NCI-H187 (cell line): ENCODE results near the gene CAMK1D.

ENCODE experiments used
- DNase-seq, 2 experiments: peaks; one replicate each; lab custom pipeline; 2025; lab: John Stamatoyannopoulos, UW

Gene CAMK1D

DNA sequence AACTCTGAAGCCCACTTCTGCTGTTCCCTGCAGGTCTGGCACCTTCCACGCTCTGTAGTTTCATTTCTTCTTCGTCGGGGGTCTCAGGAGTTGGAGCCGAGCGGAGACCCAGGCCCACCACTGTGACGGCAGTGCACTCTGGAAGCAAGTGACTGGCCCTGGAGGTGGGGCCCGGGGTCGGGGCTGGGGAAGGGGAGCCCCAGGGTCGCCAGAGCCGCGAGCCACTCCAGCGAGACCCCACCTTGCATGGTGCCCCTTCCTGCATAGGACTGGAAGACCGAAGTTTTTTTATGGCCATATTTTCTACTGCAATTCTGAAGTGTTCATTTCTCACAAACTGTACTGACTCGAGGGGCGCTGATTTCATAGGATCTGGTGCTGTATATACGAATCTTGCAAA is 479.4 kb downstream of the CAMK1D start:
- no peak for DNase-seq

DNA sequence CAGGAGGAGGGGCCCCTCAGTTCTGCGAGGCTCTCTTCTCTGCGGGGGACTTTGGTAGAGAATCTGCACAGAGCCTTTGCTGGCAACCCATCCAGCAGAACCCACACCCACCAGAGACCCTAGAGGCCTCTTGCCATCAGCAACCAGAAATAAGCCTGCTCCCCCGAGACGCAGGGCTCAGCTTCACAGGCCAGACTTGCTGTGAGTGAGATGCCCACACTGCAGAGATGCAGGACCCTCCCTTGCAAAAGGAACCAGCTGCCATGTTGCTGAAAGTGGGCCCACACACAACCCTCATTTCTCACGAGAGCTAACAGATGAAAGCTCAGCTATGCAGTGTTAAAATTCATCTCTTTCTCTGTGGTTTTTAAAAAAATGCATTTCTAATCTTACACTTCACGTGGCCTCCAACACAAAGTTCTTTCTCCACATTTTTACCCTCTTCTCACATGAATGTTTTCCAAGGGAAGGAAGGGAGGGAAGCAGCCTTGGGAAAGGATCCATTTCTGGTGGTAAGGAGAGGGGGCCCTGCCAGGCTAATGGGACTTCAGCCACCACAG is 480.6 kb downstream of the CAMK1D start:
- DNase-seq = no peak

DNA sequence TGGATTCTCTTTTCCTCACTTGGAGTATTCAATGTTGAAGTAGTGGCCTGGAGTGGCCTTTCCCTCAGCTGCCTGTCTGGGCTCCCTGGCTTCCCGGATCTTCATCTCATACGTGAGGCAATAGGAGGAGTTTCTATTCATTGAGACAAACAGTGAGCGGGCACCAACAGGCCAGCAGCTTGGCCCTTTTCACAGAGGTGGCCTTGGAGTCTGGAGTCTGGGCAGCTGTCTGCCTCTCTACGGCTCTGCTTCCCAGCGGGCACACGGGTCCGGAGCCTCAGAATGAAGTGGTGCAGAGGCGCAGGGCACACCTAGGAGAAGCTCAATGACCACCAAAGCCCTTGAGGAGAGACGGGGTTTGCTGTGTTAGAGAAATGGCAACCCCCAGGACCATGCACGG is 482.7 kb downstream of the CAMK1D start:
- no peak for DNase-seq

DNA sequence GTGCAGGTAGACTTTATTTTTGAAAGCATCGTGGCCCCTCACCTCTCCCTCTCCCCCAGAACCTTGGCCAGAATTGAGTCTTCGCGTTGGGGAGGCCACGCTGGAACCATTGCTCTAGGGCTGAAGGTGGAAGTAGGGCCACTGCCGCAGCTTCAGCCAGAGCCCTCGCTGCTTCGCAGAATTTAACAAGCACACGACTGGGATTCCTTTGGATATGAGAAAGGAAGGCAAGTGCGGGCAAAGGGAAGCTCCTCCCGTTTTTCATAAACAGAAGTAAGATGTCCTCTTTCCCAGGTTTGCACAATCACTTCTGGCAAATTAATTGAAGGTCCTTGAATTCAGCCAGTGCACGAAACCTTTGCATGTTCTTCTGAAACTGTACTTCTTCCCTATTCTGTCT is 484.1 kb downstream of the CAMK1D start:
- no peak for DNase-seq

DNA sequence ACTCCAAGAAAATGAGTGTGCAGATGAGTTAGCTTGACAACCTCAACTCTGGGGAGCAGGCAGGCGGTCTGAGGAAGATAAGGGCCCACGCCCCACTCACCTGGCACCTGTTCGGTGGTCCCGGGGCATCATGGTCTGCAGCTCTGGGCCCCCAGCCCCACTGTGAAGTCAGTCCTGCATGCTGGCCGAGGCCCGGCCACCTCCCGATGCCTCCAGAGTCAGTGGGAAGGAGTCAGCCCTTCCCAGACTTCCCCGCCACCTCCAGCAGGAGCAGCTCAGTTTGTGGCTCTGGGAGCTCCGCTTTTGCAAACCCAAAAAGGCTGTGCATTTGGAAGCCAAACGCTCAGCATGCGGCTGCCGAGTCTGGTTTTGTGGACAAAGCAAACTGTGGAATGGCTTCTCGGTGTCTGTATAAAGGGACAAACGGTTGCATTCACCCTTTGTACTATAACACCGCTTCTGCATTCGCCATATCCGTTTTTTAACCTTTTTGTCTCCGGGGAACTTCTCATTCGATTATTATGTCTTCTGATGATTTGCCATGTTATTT is 484.8 kb downstream of the CAMK1D start:
- DNase-seq = no peak

DNA sequence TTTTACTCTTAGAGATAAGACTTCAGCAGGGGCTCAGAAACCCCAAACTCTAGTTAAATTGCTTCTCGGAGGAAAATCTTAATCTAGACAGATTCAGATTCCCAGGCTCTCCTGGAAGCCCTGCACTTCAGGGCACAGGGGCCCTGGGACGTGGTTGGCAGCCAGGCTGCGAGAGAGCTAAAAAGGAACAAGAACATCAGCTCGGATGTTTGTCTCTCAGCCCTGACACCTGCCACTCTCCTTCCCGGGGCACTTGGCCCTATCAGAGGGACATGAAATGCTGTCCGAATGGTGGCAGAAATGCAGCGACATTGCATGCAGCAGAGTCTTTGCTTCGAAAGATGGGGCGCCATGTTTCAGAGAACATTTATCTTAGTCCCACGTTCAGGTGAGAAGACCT is 485.4 kb downstream of the CAMK1D start:
- DNase-seq = no peak

DNA sequence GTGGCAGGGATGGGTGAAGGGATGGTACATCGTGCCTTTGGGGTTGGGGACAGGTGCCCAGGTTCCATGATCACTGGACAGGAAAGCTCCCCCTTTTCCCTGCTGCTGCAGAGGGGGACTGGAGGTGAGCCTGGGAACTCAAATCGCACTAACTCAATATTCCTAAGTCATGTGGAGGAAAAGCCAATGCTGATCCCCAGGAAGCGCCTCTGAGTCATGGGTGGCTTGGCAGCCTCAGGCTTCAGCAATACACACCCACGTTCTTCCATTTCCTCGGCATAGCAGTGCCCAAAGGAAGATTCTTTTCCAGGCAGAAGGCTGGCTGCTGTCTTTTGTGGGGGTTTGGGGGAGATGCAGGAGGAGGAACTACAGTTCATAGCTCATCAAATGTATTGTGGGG is 486.4 kb downstream of the CAMK1D start:
- no peak for DNase-seq

DNA sequence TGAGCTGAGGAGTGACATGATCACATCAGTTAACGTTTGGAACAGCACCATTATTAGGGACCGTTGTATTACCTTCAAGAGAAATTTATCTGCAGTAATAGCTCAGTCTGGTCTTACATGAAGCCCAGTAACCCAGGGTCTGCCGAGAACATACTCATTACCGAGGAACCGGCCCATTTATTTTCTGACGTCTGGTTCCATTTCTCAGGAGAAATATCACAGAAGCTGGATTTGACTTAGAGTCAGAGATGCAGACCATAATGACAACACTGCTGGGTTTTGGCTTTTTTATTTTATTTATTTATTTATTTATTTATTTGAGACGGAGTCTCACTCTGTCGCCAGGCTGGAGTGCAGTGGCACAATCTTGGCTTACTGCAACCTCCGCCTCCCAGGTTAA is 489.0 kb downstream of the CAMK1D start:
- no peak for DNase-seq

DNA sequence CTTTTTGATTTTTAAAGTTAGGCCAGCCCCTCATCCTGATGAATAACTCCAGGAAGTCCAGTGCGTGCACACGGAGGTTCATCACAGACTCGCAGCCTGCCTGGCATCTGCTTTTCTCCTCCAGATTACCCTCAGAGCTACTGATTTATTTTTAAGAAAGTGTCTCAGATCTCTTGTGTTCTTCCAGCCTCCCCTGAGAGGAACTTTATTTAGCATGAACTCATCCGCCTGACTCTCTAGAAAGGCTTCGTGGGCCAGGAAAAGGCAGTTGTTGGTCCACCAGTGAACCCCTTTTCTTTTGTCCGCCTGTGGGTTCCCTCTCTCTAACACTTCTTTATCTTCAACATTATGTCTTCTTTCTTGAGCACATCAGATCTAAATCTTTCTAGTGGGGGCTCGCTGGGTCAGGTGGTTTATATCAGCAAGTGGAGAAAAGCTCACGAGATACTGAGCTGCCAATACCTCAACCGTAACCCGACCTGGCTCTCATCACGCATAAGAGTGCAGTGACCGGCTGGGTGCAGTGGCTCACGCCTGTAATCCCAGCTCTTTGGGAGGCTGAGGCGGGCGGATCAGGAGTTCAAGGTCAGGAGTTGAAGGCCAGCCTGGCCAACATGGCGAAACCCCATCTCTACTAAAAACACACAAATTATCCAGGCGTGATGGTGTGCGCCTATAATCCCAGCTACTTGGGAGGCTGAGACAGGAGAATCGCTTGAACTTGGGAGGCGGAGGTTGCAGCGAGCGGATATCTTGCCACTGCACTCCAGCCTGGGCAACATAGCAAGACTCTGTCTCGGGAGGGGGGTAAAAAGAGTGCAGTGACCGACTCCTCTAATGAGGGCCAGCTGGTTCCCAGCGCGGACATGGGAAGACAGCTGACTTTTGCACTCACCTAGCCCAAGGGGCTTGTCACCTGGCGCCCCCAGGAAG is 489.9 kb downstream of the CAMK1D start:
- no peak for DNase-seq

DNA sequence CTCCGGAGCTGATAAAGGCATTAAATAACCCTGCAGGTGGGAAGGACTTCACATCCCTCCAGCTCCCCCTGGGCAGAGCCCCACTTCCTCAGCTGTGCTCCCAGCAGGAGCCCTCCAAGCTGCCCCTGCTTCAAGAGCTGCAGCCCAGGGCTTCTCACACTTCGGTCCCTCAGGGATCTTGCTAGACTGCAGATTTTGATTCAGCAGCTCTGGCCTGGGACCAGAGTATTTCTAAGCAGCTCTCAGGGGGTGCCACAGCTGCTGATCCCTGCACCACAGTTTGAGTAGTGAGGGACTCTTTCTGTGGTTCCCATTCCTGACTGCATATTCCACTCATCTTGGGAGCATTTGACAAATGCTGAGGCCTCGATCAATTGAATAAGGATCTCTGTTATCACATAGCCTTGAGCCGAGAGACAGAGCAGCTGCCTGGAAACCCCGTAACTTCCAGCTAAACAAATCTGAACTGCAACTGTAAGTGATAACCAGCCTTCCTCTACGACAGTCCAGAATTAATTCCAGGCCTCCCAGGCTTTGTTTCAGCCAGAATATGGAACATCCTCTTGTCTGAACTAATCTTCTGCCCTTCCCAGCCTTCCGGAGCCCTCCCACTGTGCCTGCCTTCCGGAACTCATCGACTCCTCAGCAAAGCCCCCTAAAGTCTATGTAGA is 490.7 kb downstream of the CAMK1D start:
- no peak for DNase-seq

DNA sequence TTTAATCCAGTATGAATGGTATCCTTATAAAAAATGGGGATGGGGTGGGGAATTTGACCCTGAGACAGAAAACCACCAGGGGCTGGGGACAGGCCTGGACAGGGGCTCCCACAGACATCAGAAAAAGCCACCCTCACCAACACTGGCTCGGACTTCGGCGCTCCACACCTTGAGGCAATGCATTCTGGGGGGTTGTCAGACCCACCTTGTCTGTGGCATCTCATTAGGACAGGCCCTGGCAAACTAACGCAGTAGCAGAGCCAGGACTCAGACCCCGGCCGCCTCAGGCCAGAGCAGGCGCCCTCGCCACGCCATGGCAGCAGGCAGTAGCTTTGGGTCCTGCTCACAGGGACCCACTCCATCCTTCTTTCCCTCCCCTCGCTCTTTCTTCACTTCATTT is 492.1 kb downstream of the CAMK1D start:
- no peak for DNase-seq

DNA sequence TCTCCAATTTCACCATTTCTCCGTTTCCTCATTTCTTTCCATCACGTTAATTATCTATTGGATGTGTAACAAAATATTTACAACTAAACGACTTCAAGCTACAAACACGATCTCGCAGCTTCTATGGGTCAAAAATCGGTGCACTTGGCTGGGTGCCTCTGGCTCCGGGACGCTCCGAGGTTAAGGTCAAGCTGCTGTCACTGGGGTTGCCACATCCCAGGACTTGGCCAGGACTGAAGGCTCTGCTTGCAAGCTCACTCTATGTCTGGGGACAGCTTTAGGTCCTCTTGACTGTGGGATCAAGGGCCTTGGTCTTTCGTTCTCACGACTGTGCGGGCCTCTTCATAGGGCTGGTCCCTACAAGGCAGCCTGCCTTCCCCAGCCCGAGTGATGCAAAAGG is 492.5 kb downstream of the CAMK1D start:
- no peak for DNase-seq

DNA sequence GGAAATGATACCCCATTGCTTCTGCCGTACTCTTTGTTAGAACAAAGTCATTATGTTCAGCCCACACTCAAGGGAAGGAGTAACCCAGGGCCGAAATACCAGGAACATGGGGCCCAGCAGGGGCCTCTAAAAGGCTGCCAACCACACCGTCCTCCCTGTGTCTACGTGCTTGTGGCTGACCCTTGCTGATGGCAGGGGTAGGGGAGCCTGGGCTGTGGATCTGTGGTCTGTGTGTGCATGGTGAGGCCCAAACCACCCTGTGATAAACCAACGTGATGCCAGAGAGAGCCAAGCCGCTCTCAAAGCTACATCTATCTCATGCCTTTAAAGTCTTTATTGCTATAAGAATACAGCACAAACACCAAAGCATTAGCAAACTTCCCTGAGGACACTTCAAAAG is 493.0 kb downstream of the CAMK1D start:
- DNase-seq = no peak

DNA sequence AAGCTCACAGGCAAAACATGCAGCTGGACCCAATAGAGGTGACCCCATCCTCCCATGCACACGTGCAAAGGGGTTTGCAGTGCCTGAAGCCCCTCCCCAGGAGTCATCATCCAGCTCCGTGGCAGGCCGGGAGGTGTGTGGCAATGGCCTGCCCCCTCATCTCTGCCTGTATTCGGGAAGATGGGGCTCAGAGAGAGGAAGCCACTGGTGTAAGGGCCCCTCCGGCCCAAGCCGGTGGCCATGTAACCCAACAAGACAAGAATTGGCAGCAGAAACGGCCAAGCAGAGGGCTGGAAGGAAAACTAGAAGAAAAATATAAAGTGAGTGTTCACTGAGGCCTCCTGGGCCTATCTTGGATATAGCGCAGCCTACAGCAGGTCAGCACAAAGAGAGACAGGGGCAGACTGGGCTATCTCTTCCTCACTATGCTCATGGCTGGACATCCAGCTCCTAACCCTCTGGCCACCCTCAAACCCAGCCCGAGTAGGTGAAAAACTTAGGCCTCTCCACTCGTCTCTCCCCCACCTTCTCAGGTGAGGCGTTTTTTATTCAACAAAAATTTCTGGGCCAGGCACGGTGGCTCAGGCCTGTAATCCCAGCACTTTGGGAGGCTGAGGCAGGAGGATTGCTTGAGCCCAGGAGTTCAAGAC is 494.1 kb downstream of the CAMK1D start:
- DNase-seq = no peak

DNA sequence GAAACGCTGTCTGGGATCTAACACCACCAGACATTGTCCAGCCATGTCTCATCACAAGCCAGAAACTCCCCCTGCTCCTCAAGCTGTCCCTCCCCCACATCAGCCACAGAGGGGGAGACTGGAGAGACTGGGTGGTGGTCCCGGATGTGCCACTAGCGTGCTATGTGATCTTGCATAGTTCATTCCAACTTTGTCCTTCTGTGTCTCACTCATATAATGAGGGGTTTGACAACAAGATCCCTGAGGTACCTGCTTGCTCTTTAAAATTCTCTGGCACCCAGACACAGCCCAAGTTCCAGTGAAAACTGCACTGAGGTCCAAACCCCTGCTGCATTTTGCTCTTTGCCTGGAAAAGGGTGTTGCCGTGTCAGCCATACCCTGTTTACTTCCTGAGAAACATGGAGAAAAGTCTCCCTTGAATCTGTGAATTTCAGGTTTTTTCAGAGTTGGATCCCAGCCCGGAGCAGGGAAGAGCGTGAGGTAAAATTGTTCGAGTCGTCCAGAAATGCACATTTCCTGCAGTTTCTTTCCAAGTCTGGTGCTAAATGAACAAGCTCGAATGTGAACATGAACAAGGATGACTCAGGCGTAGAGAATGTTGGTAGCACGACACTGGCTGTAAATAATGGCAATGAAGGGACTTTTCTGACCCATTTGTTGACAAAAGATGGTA is 495.6 kb downstream of the CAMK1D start:
- DNase-seq = no peak

DNA sequence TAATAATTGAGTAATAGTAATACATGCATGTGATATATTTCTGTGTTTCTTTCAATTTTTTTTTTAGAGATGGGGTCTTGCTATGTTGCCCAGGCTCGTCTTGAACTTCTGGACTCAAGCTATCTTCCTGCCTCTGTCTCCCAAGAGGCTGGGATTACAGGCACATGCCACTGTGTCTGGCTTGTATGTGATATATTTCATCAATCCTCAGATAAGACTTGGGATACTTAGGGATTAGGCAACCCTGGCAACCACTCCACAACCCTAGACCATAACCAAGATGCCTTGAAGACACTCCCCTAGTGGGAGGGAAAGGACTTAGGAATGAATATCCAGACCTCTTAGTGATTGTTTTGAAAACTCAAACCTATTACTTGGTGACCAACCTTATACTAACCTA is 497.4 kb downstream of the CAMK1D start:
- DNase-seq = no peak

DNA sequence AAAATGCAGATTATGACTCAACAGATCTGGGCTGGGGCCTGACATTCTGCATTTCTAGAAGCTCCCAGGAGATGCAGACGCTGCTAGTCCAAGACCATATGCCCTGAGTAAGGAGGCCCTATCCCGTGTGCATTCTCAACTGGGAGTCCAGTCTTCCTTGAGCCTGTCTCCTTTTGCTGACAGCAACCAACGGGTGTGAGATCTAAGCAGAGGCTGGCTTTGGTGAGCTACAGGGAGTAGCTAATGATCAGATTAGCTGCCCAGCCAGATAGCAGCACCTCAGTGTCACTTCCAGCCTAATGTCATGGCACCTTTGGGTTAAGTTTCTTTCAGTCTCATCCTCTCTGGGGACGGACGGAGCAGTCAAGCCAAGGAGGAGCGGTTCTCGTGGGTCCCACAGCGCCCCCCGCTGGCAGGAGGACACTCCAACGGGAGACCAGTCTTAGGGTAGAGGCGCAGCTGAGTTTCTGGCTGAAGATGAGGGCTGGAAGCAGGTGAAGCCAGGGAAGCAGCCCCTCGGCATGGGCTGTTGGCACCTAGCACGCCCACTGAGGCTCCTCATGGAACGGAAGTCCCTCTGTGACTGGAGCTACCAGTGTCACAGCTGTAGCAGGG is 498.1 kb downstream of the CAMK1D start:
- no peak for DNase-seq

DNA sequence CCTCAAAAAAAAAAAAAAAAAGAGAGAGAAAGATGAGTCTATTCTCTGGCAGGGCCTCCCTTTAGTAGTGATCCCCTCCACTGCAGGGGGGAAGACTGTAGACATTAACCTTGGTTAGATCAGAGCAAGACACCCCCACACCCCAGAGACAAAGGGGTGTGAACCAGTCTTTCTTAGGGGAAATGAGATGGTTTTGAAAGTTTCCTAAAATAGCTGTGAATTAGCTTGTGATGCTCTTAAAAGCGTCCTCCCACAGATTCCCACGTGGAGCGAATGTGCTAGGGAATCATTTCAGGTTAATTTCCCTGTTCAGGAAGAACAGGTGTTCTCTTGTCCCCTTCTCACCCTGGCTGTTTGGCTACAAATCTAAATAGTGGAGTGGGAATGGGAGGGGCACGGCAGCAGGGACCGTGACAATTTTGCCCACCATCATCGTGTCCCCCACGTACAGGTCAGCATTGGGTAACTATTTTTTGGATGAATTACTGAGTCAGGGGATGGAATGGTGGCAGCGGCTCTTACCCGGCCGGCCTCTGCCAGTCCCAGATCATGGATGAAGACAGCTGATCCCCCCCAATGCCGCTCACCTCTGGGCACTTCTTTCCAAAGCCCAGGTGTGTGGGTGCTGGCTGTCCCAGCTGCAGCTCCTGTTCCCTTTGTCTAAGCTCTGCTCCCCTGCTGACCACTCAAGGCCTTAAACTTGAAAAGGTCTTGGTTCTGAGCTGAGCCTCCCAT is 499.3 kb downstream of the CAMK1D start:
- no peak for DNase-seq

DNA sequence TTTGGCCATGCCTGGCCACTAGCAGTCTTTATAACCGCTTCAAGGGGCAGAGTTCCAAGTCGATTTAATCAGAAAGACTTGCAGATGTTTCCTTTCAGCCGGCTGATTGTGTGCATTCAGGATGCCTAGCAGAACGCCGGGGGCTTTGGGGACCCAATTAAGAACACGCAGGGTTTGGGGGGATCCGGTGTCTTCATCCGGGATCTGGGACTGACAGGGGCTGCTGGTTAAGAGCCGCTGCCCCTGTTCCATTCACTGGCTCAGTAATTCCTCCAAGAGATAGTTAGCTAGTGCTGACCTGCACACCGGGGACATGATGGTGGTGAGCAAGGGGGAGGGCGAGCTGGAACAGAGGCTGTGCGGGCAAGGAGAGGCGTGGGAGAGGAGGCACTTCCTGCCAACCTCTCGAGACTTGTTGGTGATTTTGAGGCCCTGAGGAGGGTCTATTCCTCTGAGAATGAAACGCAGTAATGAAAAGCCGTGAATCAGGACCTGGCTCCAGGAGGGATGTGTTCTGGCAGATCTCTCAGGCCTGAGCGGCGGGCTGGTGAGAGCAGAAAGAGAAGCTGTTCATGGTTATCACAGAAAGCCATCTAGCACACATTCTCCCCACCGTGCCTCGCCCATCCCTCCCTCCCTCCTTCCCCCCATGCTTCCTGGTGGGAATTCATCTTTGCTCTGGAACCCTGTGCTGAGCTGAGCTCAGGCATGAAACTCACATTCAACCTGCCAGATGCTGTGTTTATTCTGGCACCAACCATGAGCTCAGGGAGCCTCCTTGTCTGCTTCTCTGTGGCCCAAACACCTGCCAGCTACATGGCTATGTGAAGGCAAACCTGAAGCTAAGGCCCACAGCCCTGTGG is 500.2 kb downstream of the CAMK1D start:
- DNase-seq = no peak

DNA sequence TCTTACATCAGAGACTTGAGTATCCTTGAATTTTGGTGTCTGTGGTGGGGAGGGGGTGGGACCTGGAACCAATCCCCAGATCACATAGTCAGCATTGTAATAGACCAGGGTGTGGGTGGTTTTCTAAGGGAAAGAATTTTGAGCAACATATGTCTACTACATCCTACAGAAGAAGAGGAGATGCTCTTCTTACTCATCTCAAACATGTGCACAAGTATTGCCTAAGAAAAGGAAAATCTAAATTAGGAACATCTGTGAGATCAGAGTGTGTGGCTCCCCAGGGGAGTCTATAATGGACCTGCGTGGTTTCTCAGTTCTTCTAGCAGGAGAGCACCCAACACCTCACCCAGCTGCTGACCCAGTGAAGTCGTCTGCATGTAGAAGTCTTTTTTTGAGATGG is 503.3 kb downstream of the CAMK1D start:
- DNase-seq = no peak
